Cerebellar nuclear complex (tissue), 1 donor: ENCODE measurements around the gene SDR42E1.
"Not testable (repeated sequence)": the region's sequence is repeated elsewhere in the genome, so short reads cannot be mapped to it uniquely, and the experiment has no call there.

Source experiments
- DNase-seq, 2 experiments: peaks; one replicate each; lab custom pipeline; 2025; lab: John Stamatoyannopoulos, UW

Gene SDR42E1

DNA sequence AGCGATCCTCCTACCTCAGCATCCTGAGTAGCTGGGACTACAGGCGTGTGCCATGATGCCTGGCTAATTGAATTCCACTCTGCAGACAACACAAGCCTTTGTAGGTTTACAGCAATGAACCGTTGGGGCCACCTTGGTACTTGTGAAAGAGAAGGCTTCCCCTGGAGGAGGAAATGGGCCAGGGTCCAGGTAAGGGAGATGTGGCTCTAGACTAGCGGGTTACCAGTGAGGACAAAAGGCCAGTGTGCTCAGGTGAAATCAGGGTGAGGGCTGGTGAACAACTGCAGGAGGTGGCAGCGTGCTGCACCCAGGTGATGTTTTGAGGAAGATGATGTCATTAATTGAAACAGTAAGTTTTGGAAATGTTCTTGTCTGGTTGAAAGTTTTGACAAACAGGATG lies 6.7 kb downstream of the SDR42E1 start:
- DNase-seq, result no peak

DNA sequence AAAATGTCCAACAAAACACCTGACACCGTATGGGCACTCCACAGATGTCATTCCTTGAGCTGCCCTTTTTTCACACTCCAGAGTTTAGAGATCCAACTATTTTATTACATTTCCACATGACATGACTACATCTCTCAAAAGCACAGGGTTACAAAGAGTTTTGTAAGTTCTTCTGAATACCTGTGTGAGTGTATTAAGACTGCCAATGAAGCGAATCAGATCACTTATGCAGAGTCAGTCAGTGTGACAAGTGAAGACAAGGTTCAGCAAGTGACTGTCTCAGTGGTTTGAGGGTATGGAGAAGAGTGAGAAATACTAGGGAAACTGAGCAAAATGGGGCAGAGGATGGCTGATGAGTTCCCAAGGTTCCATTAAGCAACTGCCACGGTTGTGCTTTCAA lies 8.4 kb downstream of the SDR42E1 start:
- DNase-seq, result no peak

DNA sequence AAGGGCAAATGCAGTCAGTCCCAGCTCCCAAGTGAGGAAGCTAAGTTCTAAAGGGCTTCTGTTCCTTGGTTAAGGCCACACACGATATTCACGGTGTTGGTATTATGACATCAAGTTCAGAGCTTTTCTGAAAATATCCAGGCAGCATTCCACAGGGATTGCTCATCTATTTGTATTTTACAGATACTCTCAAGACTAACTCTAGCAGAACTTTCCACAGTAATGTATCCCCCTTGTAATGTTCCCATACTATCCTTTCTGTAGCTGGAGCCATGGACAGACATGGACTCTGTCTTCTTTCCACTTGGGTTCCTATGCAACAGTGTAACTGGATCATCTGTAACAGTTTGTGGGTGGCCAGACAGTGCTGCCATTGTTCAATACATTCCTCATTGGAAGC lies 13.5 kb downstream of the SDR42E1 start:
- DNase-seq, result no peak

DNA sequence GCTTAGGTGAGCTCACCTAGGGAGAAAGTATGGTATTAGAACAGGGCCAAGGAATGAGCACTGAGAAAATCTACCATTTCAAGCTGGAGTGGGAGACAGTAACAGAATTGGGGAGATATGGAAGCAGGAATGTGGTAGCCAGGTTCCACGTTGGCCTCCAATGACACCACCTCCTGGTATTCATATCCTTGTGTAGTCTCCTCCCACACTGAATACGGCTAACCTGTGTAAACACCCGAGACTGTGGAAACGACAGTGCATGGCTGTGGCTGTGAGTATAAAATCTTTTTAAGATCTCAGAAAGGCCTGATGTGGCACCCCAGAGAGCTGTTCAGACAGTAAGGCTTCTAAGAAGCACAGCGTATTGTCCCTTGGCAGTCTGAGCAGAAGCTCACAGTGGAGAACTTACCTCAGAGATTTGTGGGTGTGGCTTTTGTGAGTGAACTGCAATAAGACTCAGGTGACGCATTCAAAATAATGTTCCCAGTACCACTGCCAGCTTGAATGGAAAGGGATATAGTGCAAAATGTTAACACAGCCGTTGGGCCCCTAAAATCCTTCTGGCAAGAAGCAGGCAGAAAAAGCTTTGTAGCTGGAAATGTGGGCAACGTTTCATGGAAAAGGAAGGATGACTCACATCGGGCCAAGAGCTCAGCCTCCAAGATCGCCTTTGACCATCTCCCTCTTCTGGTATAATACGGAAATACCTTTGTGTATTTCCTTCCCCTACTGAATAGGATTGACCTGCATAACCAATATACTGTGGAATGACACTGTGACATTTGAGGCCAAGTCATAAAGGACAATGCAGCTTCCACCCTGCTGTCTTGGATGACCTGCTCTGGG lies 14.4 kb downstream of the SDR42E1 start:
- DNase-seq, result no peak

DNA sequence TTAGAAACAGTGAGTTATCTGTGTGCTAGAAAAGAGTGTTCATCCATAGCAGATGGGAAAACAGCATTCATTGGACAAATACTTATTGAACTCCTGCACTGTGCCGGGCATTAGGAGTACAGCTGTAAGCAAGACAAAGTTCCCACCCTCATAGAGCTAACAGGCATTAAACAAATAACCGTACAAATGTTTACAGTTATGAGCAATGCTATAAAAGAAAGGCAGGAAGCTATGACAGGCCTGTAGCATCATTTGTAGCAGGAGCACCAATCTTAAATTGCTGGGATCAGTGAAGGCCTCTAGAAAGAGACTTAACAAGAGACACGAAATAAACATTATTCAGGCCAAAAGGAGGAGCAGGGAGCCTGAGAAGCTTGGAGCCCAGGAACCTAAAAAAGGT lies 15.6 kb downstream of the SDR42E1 start:
- no peak for DNase-seq

DNA sequence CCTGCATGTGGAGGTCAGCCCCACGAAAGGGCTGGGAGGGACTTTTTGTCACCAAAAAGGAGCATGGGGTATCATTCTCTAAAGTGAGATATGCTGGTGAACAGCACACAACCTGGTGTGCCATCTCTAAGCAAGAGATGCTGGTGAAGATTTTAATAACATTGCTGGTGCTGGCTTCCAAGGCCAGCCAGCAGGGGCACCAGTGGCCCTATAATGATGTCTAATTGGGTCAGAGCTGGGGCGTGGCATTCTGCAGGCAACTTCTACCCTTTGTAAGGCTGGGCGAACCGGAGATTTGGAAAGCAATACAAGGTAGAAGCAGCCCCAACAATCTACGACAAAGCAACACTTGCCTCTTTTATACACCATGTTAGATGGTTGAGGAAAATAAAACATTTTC lies 16.8 kb downstream of the SDR42E1 start:
- no peak for DNase-seq

DNA sequence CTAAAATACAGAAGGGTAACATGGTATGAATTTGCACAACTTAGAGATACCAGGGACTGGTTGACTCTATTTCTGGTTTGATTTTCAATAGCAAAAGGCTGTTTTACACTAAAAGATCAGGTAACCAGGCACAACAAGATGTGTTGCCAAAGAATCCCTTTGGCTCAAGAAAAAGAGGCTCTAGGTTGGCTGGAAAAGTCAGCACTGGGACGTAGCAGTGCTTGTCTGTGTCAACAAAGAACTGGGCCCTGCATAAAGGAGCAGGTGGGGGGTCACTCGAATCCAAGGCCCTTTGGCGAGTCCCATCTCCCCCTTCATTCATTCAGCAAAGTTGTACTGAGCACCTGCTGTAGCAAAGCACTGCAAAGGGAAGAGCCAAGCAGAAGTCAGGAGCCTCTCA lies 18.4 kb downstream of the SDR42E1 start:
- DNase-seq, result no peak

DNA sequence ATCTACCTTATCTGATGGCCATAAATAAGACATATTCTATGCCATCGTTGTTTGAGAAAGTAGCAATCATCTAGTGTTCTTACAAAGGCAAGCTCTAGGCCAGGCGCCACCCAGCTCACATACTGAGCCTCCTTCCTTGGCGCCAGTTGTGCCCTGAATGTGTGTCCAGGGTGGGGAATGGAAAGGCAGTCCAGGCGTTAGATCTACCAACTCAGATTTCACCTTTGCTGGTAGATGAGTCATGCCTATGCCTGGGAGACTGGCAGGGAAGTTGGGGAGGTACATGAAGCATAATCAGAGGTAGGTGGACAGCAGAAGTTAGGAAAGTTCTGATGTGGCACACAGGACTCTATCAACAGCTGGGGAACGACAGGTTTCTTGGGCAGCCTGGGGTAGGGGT lies 23.6 kb downstream of the SDR42E1 start:
- DNase-seq, result no peak

DNA sequence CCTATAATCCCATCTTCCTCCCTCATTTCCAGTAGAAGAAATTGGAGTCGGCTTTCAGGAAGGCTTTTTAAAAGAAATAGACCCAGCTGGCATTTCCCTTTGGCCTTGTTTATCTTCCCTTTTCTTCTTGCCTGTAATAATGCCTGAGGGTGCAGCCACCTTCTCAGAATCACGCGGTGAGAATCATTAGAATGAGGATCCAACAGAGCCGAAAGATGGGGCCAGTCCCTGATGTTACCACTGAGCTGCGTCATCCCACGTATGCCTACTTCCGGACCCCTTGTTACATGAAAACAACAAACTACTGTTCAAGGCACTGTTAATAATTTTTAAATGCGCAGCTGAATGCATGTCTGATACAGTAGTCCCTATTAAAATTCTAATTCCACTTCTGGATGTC lies 24.1 kb downstream of the SDR42E1 start:
- DNase-seq, result no peak

DNA sequence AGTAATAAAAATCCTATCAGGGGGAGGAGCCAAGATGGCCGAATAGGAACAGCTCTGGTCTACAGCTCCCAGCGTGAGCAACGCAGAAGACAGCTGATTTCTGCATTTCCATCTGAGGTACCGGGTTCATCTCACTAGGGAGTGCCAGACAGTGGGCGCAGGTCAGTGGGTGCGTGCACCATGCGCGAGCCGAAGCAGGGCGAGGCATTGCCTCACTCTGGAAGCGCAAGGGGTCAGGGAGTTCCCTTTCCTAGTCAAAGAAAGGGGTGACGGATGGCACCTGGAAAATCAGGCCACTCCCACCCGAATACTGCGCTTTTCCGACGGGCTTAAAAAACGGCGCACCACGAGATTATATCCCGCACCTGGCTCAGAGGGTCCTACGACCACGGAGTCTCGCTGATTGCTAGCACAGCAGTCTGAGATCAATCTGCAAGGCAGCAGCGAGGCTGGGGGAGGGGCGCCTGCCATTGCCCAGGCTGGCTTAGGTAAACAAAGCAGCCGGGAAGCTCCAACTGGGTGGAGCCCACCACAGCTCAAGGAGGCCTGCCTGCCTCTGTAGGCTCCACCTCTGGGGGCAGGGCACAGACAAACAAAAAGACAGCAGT lies 33.8 kb downstream of the SDR42E1 start:
- DNase-seq, result not testable (repeated sequence)

DNA sequence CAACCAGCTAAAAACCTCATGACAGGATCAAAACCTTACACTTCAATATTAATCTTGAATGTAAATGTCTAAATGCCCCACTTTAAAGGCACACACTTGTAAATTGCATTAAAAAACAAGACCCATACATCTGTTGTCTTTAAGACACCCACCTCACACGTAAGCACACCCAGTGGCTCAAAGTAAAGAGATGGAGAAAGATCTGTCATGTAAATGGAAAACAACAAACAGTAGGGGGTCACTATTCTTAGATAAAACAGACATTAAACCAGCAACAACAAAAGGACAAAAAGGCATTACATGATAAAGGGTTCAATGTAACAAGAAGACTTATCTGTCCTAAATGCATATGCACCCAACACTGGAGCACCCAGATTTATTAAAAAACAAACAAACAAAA lies 35.6 kb downstream of the SDR42E1 start:
- DNase-seq, result no peak

DNA sequence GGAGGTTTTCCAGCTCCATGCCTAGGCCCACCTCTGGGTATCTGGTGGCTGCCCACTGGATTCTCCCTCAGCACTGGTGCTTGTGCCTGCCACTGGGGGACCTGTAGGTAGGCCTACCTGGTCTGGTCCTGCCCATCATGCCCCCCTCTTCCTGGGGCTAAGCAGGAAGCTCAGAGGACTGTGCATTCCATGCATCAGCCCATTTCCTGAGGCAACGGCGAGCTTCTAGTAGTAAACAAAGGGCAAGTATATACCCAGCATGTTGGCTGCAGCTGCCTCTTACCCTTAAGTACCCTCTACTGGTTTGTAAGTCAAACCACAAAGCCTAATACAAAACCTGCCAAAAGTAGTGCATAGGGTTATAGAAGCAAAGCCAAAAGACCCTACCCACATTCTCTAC lies 37.5 kb downstream of the SDR42E1 start:
- no peak for DNase-seq

DNA sequence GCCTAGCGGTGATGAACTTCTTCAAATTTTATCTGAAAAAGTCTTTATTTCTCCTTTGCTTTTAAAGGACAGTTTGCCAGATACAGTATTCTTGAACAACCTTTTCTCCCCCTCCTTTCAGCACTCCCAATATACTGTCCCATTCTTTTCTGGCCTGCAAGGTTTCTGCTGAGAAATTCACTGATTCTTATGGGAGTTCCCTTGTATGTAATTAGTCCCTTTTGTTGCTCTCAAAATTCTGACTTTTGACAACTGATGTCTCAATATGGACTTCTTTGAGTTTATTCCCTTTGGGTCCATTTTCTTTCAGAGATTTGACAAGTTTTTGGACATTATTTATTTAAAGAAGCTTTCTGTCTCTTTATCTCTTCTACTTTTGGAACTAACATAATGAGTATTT lies 39.4 kb downstream of the SDR42E1 start:
- no peak for DNase-seq

DNA sequence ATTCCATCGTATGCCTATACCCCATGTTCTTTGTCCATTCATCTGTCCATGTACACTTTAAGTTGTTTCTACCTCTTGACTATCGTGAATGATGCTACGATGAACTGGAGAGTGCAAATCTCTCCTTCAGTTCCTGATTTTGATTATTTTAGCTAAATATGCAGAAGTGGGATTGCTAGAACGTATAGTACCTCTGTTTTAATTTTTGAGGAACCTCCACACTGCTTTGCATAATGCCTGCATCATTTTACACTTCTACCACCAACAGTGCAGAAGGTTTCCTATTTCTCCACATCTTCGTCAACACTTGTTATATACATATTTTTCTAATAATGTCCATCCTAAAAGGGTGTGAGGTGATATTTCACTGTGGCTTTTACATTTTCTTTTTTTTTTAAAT lies 43.9 kb downstream of the SDR42E1 start:
- DNase-seq, result no peak

DNA sequence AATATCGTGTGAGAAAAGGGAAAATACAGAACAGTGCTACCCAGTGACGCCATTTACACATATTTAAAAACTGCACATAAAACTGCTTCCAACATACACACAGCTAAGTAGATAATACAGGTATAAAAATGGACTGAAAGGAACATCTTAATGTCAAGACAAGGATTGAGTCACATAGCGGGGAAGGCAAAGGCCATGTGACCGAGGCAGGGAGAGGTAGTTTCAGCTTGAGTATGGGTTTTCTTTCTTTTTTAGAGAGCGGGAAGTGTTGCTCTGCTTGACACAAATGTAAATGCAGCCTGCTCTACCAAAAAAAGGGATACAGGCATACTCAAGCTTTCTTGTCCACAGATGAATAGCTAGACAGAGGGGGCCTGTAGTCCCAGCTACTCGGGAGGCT lies 46.5 kb downstream of the SDR42E1 start:
- DNase-seq, result no peak

DNA sequence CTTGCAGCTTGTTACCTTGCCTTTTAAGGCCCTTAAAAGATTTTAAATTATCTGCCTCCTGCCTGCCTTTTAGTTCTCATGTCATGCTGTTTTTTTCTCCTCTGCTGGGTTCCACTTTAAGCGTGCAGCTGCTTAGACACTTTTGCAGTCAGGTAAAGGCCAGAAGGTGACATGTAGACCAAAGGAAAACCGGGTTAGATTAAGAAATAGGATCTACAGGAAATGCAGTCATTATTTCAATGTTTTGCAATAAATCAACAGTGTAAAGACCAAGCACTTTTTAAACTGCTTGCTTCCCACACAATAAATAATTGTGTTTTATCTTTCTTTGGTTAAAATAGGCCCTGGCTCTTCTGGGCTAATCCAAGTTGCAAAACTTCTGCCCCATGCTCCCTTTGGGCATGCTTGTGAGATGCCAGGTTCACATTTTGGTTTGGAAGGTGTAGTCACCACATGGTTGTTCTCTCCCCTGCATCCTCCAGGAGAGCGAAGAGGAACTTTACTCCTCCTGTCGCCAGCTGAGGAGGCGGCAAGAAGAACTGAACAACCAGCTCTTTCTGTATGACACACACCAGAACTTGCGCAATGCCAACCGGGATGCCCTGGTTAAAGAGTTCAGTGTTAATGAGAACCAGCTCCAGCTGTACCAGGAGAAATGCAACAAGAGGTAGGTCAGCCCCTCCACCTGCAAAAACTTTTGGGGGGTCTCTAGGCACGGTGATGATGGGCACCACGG lies 54.9 kb downstream of the SDR42E1 start:
- no peak for DNase-seq

DNA sequence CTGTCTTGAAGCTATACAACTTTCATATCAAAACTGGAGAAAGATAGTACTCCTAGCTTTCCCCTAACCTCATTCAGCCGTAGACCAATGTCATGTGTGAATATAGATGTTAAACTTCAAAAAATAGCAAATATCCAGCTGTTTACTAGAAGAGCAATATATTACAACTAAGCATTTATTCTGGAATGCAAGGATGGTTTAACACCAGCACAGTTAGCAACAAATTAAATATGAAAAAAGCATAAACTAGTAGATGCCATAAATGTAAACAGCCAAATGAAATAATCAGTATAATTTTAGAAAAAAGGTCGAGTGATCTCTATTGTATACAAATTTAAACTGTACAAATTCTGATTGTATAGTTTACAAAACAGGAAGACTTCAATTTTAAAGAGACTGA lies 59.7 kb downstream of the SDR42E1 start:
- DNase-seq, result no peak

DNA sequence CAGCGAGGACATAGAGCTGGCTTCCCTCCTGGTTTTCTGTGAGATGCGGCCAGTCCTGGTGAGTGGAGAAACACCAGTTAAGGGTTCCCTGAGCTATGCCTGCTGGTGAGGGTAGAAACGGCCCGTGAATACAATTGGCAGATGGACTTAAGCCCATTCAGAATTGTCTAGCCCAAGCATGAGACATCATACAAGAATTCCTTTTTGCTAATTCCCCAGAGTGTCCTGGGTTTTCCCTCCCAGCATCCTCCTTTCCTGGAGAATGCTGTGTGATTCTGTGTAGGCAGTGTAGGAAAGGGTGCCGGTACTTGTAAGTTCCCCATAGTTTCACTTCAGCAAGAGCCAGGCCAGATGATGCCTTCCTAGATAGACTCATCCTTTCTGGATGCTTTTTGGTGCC lies 65.1 kb downstream of the SDR42E1 start:
- no peak for DNase-seq

DNA sequence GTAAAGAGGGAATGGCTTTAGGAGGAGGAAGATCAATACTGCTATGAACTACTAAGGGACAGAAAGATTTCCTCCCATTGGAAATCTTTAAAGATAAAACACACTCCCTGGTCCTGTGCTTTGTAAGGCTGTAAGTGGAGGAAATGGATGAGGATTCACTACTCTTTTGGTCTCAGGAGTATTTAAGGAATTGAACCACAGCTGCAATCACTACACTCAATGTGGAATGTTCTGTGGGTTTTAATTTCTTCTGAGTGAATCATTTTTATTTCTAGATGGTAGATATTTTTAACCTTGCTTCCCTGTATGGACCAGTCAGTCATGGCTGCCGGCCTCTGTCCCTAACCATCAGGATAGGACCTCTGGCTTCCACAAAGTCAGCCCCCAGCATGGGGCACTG lies 65.6 kb downstream of the SDR42E1 start:
- no peak for DNase-seq

DNA sequence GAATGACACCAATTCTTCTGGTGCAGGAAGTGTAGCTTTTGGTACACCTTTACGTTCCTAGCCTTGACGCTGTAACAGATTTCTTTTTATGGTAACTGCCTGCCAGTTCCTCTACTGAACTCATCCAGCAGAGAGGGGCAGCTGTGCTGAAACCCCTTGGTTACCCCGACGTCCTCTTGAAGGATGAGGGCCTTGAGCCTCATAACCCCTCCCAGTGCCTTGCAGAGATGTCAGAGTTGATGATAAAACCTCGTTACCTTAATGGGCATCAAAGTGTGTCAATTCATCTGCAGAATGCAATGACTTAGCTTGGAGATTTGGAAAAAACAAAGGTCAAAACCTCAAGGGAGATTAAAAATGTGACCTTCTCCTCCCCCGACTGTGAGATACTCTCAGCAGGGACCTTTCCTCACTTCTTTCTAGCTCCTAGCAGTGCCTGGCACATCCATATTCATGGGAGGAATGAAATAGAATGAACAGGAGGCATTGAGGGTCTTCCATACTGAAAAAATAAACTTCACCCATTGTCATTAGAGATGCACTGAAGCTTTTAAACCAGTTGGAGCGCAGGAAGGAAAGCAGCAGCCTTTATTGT lies 69.2 kb downstream of the SDR42E1 start:
- DNase-seq, result no peak

DNA sequence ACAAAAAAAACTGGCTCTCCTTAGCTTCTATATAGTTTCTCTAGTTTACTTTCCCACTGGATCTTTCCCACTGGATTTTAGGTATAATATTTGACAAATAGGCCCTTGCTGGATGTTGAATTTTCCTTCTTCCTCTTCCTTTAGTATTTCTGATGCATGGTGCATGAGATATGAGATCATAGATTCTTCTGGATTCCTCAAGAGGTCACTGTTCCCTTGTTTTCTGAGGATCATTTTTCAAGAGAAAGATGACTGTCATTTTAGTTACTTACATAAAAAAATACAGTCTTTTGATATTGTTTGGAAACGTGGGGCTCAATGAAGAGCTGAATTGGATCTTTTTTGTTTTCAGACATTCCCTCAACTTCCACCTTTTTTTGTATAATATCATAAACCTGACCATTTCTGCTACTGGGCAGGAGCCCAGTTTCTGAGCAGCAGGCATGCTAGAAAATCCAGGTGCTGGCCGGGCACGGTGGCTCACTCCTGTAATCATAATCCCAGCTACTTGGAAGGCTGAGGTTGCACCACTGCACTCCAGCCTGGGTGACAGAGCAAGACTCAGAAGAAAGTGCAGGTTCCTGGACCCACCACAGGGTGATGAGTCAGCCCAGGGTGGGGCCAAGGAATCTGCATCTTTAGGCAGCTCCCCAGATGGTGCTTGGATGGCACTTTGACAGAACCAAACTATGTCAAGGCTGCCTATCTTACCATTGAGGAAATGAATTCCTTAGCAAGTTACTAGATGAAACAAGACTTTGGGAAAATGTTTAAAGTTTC lies 70.3 kb downstream of the SDR42E1 start:
- no peak for DNase-seq
